K562 (cell line): ENCODE data around the gene PDIA2. TPM values are rescaled to one million over a fixed set of nuclear protein-coding genes. Genes with fewer than 3 reads are reported as not detected.
"Not testable (repeated sequence)": the region's sequence is repeated elsewhere in the genome, so short reads cannot be mapped to it uniquely, and the experiment has no call there.

Source experiments
- ATAC-seq: fragments of 200-7000 bp; cut with Tn5 transposase; 3 replicates; pipeline ENCODE4 v1.9.1; 2020; ENCODE audit warnings: moderate library complexity
- BruUV-seq: library from RNA; stranded (reverse); fragments of 400-500 nt; replicated peaks from 2 replicates; lab custom pipeline; 2021; lab: Mats Ljungman, UMichigan
- CTCF ChIA-PET: fragments of 300-600 bp; formaldehyde crosslinking; extraction: SDS; loops from one replicate; lab custom pipeline; 2021; ENCODE audit warnings: low intra/inter-chr PET ratio; lab: Yijun Ruan, JAX
- POLR2A ChIA-PET: fragments of 300-600, 350-650 bp; sonication (Branson Sonifier 250); formaldehyde crosslinking; extraction: SDS; loops from one replicate; lab custom pipeline; 2021; ENCODE audit warnings: antibody characterized with exemption, inconsistent platforms; lab: Yijun Ruan, JAX
- DNase-seq, 4 experiments: peaks; one replicate each; pipeline versions ENCODE4 v3.0.0 to v3.0.0-alpha.2; 2011 to 2018; ENCODE audit warnings: low spot score in 3 of 4, mixed read lengths in 3 of 4; ENCODE audit errors: extremely low read depth in 1 of 4
- FAIRE-seq: peaks from 2 replicates; lab custom pipeline; 2011; peaks lifted over from hg19 to GRCh38; lab: Jason Lieb, UNC
- H2AFZ ChIP-seq: 2 replicates; pipeline ENCODE4 v1.6.0; 2011; ENCODE audit warnings: low read depth, low read length, control low read depth, inconsistent platforms
- H3K27ac ChIP-seq: fragments of 200-600 bp; 3 replicates; pipeline ENCODE4 v1.8.0; 2011; ENCODE audit warnings: low read depth, mild to moderate bottlenecking, control low read depth, inconsistent platforms, low read length, moderate library complexity, mixed read lengths; ENCODE audit errors: extremely low read depth
- H3K27me3 ChIP-seq, 2 experiments: fragments of 300-600 bp in 1 of 2; 2 replicates in 1 of 2; 3 replicates in 1 of 2; pipeline versions ENCODE4 v1.6.0 to v1.8.0; 2011; ENCODE audit warnings: inconsistent platforms in 2 of 2, low read length in 2 of 2, mild to moderate bottlenecking in 1 of 2, mixed read lengths in 1 of 2, moderate library complexity in 1 of 2; ENCODE audit not compliant: control insufficient read depth in 2 of 2, insufficient read depth in 2 of 2
- H3K36me3 ChIP-seq: fragments of 300-600 bp; 3 replicates; pipeline ENCODE4 v1.8.0; 2011; ENCODE audit warnings: mild to moderate bottlenecking, low read length, inconsistent platforms; ENCODE audit not compliant: control insufficient read depth, insufficient read depth
- H3K4me1 ChIP-seq, 2 experiments: fragments of 200-600 bp in 1 of 2; replicated peaks in 1 of 2; 2 replicates in 1 of 2; 3 replicates in 1 of 2; pipeline versions ENCODE4 v1.5.1 to v1.8.0; 2011; ENCODE audit warnings: inconsistent platforms in 2 of 2, low read length in 2 of 2, mild to moderate bottlenecking in 1 of 2, mixed read lengths in 1 of 2, moderate library complexity in 1 of 2; ENCODE audit not compliant: control insufficient read depth in 2 of 2, insufficient read depth in 2 of 2
- H3K4me2 ChIP-seq: 2 replicates; pipeline ENCODE4 v1.6.1; 2011; ENCODE audit warnings: low read length, control low read depth, inconsistent platforms, mixed read lengths; ENCODE audit not compliant: insufficient read depth
- H3K4me3 ChIP-seq: fragments of 200-600 bp; sonication (generic), shearing (Covaris generic); 2 replicates; pipeline ENCODE4 v1.5.1; 2016; ENCODE audit warnings: control low read depth, inconsistent platforms
- H3K79me2 ChIP-seq: fragments of 200-600 bp; 3 replicates; pipeline ENCODE4 v1.8.0; 2011; ENCODE audit warnings: low read length, inconsistent platforms; ENCODE audit not compliant: control insufficient read depth, insufficient read depth
- H3K9ac ChIP-seq, 2 experiments: 2 replicates each; pipeline versions ENCODE4 v1.6.0 to v1.6.1; 2011; ENCODE audit warnings: low read depth in 2 of 2, low read length in 2 of 2, control low read depth in 1 of 2, inconsistent platforms in 1 of 2, mild to moderate bottlenecking in 1 of 2, mixed read lengths in 1 of 2; ENCODE audit not compliant: insufficient read depth in 1 of 2
- H3K9me1 ChIP-seq: one replicate; pipeline ENCODE4 v1.6.0; 2011; ENCODE audit warnings: inconsistent platforms, mild to moderate bottlenecking, low read length, moderate library complexity; ENCODE audit not compliant: control insufficient read depth, insufficient read depth
- H3K9me3 ChIP-seq: replicated peaks from 2 replicates; pipeline ENCODE4 v1.5.1; 2011; ENCODE audit warnings: low read depth, low read length, inconsistent platforms; ENCODE audit not compliant: control insufficient read depth, insufficient read depth
- H4K20me1 ChIP-seq: replicated peaks from 2 replicates; pipeline ENCODE4 v1.6.1; 2011; ENCODE audit warnings: low read length, inconsistent platforms, mixed read lengths; ENCODE audit not compliant: control insufficient read depth, insufficient read depth
- CBFB ChIP-seq: sonication (generic); formaldehyde crosslinking; IDR thresholded peaks from 2 replicates; pipeline ENCODE4 v1.4.0; 2020; ENCODE audit warnings: mild to moderate bottlenecking, missing genetic modification reagents
- HCFC1 ChIP-seq: IDR thresholded peaks from 2 replicates; pipeline ENCODE4 v1.6.1; 2012; ENCODE audit warnings: low read depth, low read length, improper control_type of control experiment
- MAX ChIP-seq: sonication (generic); formaldehyde crosslinking; IDR thresholded peaks from 2 replicates; pipeline ENCODE4 v1.9.0; 2022; ENCODE audit warnings: mild to moderate bottlenecking, missing genetic modification reagents
- MYNN ChIP-seq, 2 experiments: sonication (generic); formaldehyde crosslinking in 1 of 2; IDR thresholded peaks; 2 replicates each; pipeline versions ENCODE4 v1.5.0 to v1.6.1; 2016 to 2020; ENCODE audit warnings: antibody characterized with exemption in 1 of 2, missing genetic modification reagents in 1 of 2
- RBM39 ChIP-seq: fragments of 200-400 bp; formaldehyde crosslinking; optimal IDR thresholded peaks from 2 replicates; pipeline ENCODE3; 2018; ENCODE audit warnings: low read depth, low read length
- ZNF740 ChIP-seq, 3 experiments: fragments of 200-800 bp in 1 of 3; sonication (Bioruptor generic) in 1 of 3; sonication (generic) in 1 of 3; formaldehyde crosslinking in 1 of 3; IDR thresholded peaks; 2 replicates each; pipeline versions ENCODE4 v1.6.1 to v1.8.0; 2016 to 2022; ENCODE audit warnings: mild to moderate bottlenecking in 2 of 3, missing compliant biosample characterization in 2 of 3, missing genetic modification characterization in 2 of 3, missing genetic modification reagents in 1 of 3
- WGBS: fragments of 100-300 bp; shearing (Covaris generic); methylation state at CpG from one replicate; pipeline ENCODE4 v1.1.6; 2016; ENCODE audit warnings: low coverage, mixed read lengths; ENCODE audit not compliant: insufficient coverage; ENCODE audit errors: missing lambda C conversion rate; 5-methylcytosine and 5-hydroxymethylcytosine counted together
- in situ Hi-C: fragments of 300-500 bp; cut with MboI; formaldehyde crosslinking; loops from 4 replicates; pipeline ENCODE4 v1.15.0; 2018; ENCODE audit warnings: inconsistent platforms, mixed read lengths
- intact Hi-C: fragments of 100-400 bp; cut with micrococcal nuclease; formaldehyde crosslinking; loops from 2 replicates; pipeline ENCODE4 v1.14.2; 2022
- polyA plus RNA-seq, 8 experiments: library from polyadenylated mRNA; depleted of rRNA in 4 of 8; stranded (reverse) in 5 of 8; unstranded in 3 of 8; fragments of >200 nt; fragmentation: Nextera tagmentation in 2 of 8; fragmentation: Illumina TruSeq in 1 of 8; extraction: Ambion mirVana in 2 of 8; extraction: Trizol in 1 of 8; gene quantifications; 2 replicates each; pipeline versions ENCODE4 v1.2.1 to v1.2.3, GENCODE V29; 2011 to 2014; ENCODE audit warnings: inconsistent platforms in 1 of 8, missing spikeins in 1 of 8
- total RNA-seq, 7 experiments: library from RNA; depleted of rRNA in 6 of 7; stranded (reverse); fragments of >200 nt in 6 of 7; fragmentation: Illumina TruSeq in 2 of 7; extraction: Trizol in 2 of 7; gene quantifications; 2 replicates each; pipeline versions ENCODE4 v1.2.1 to v1.2.3, GENCODE V29; 2011 to 2021; ENCODE audit warnings: low replicate concordance in 1 of 7
- TF ChIP-seq, protein P1 (sequence below): fragments of 250-450 bp; sonication (Bioruptor Pico); IDR thresholded peaks from 2 replicates; pipeline ENCODE4 v1.8.0; 2022; ENCODE audit warnings: moderate library complexity, mild to moderate bottlenecking, inconsistent platforms

Gene PDIA2
- total and polyA plus RNA-seq, 9 of the 15 experiments (the other 6 are each of a cell fraction or from before 2014, with no cell fraction given) = 0.13 to 0.92 (median 0.23) TPM; not detected in 4

DNA sequence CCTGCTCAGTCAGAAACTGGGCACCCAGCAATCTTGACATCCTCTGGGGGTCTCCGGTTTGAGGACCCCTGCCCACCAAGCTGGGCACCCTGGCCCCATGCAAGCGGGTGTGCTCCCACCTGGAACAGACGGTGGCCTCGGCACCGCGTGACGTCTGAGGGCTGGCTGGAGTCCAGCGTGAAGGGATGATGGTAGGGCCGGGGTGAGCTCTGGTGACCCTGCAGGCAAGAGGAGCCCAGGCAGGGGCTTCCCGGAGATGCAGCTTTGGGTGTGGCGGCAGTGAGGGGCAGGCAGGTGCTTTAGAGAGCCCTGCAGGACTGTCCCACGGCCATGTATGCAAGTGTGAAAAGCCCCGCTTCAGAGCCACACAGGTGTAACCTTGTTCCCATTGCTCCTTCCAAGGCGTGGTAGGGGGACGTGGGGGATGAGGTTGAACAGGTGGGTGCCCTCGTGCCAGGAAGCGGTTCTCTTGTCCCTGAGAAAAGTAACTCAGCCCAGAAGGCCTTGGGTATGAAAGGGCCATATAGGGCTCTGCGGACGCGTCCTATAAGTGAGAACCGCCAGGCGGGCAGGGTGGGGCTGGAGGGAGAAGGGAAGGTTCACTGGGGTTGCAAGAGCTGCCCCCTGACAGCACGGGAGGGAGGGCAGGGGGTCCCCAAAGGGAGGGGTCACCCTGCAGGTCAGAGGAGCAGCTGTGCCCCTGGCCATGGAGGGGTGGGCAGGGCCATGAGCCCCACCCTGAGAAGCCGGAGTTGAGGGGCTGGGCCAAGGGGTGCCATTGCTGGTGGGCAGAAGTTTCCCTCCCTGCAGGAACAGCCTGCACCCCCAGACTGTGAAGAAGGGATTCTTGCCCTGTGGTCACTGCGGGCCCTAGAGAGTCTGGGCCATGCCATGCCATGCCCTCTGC is 16.5 kb upstream of the PDIA2 start (continued):
- TF ChIP-seq, protein P1, sequence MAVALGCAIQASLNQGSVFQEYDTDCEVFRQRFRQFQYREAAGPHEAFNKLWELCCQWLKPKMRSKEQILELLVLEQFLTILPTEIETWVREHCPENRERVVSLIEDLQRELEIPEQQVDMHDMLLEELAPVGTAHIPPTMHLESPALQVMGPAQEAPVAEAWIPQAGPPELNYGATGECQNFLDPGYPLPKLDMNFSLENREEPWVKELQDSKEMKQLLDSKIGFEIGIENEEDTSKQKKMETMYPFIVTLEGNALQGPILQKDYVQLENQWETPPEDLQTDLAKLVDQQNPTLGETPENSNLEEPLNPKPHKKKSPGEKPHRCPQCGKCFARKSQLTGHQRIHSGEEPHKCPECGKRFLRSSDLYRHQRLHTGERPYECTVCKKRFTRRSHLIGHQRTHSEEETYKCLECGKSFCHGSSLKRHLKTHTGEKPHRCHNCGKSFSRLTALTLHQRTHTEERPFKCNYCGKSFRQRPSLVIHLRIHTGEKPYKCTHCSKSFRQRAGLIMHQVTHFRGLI (CRISPR knock-in tag) = no peak
- TF ChIP-seq RBM39 (no peak), MYNN (IDR thresholded peaks at IDR 0.05) (0 out of 2 replicates have a peak, but pooled peaks have one; percentile 21), MYNN (CRISPR knock-in tag; IDR thresholded peaks at IDR 0.05) (no peak), HCFC1 (no peak)

DNA sequence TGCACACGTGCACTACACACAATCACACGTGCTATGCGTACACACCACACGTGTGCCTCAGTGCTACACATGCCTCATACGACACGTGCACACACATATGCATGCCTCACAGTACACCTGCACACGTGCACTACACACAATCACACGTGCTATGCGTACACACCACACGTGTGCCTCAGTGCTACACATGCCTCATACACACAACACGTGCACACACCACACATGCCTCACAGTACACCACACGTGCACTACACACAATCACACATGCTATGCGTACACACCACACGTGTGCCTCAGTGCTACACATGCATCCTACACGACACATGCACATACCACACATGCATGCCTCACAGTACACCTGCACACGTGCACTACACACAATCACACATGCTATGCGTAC is 15.4 kb upstream of the PDIA2 start:
- CTCF ChIA-PET; H3K36me3 ChIP-seq; H3K79me2 ChIP-seq; DNase-seq; H4K20me1 ChIP-seq; ATAC-seq; in situ Hi-C loops; intact Hi-C loops; H2AFZ ChIP-seq; H3K27me3 ChIP-seq; H3K9me1 ChIP-seq; H3K9me3 ChIP-seq; H3K4me3 ChIP-seq; H3K9ac ChIP-seq; H3K27ac ChIP-seq; BruUV-seq; H3K4me2 ChIP-seq; TF ChIP-seq ZNF740 (tag; IDR thresholded peaks at IDR 0.05): not testable (repeated sequence)
- H3K4me1 ChIP-seq = peaks cover 0 to 65% of the 10 kb centered on the region in 2 experiments; a peak in 2 of 5 replicates
- 67% methylated on average over 17 of the region's 17 CpGs for WGBS
- POLR2A ChIA-PET = interaction anchor here (1.1 kb wide), 1 partner anchor 9 kb away, joined by 5 read pairs; no protein-coding TSS in a partner anchor
- TF ChIP-seq CBFB (CRISPR knock-in tag) = 0 out of 2 replicates have a peak, but pooled peaks have one; percentile 40
- 0 out of 2 replicates have a peak, but pooled peaks have one; percentile 38 for TF ChIP-seq ZNF740 (CRISPR knock-in tag; IDR thresholded peaks at IDR 0.05)
- TF ChIP-seq MAX (CRISPR knock-in tag) = peak; percentile 62; the same call in 1 of the 2 replicates
- peak; percentile 84 for FAIRE-seq
